ENCODE measurements around the gene TNRC6C. TPM values are rescaled to one million over a fixed set of nuclear protein-coding genes. Genes with fewer than 3 reads are reported as not detected.

Gene TNRC6C
- total RNA-seq, 1 donor from 2014 or later, result 24.6 TPM

DNA sequence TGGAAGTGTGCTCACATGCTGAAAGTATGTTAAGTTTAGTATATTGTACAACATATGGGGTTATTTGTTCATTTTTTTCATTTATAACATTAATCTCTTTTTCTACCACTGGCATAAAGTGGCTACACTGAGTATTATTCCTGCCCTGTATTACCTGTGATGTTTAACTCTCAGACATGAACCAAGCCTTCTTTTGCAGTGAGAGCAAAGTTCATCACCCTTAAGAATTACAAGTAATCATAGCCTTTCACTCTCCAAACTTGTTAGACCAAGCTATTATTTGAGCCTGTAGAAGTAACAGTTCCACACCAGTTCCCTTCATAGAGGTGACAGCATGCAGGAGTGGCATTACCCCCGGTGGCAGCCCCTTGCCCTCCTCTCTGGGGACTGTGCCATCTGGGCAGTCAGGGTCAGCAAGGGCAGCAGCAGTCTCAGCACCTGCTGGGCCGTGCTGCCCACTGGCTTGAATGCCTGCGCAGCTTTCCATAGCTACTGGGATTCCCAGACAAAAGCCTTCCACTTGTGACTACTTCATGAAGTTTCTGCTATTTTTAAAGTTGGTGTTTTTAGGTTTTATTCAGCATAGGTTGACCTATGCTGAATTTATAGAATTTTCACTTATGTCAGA is 98.7 kb downstream of the TNRC6C start:
- Mint-ChIP-seq H3K9me3 (no peaks in the 10 kb centered on the region), H3K4me1 (no peaks in the 10 kb centered on the region), H3K4me3 (no peak overlapping the region), H3K27ac (no peak overlapping the region), H3K36me3 (ENCODE audit: low read depth) (peaks cover 20% of the 10 kb centered on the region), H3K27me3 (no peaks in the 10 kb centered on the region)
- no peak for ATAC-seq (ENCODE audit: low read depth)
- DNase-seq, result no peak
- CTCF ChIA-PET, result no interaction called here
- intact Hi-C loops (cut with micrococcal nuclease), result no loop called here
- POLR2A ChIA-PET, result no interaction called here
- TF ChIP-seq CTCF (IDR thresholded peaks at IDR 0.05), result no peak

GRCh38 chr17:78058001-78058400 is 99.5 kb downstream of the TNRC6C start:
- DNase-seq (no peak), ATAC-seq (ENCODE audit: low read depth) (no peak)
- Mint-ChIP-seq H3K9me3 (no peaks in the 10 kb centered on the region), H3K4me1 (no peaks in the 10 kb centered on the region), H3K27ac (no peak overlapping the region), H3K4me3 (no peak overlapping the region), H3K27me3 (no peaks in the 10 kb centered on the region), H3K36me3 (ENCODE audit: low read depth) (peaks cover 20% of the 10 kb centered on the region)
- no peak for TF ChIP-seq CTCF (IDR thresholded peaks at IDR 0.05)
- CTCF ChIA-PET, result no interaction called here
- POLR2A ChIA-PET, result no interaction called here
- intact Hi-C loops (cut with micrococcal nuclease), result no loop called here

DNA sequence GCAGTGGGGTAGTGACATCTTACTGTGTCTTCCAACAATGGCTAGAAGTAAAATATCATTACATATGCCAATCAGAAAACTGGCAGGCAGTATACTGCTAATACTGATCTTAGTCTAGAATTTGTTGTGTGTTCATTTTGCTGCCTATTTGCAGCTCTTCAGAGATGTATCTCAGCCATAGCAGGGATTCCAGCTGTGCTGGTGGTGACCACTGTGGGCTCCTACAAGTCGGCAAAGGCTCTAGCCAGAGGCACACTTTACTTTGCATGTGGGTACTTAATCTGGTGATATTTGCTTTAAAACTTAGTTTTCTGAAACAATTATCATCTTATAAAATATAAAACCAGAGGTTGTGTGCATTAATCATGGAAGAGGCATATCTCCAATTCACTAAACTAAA is 100.1 kb downstream of the TNRC6C start:
- ATAC-seq (ENCODE audit: low read depth) (no peak), DNase-seq (no peak)
- TF ChIP-seq CTCF (IDR thresholded peaks at IDR 0.05), result no peak
- Mint-ChIP-seq H3K9me3 (no peaks in the 10 kb centered on the region), H3K4me3 (no peak overlapping the region), H3K4me1 (no peaks in the 10 kb centered on the region), H3K36me3 (ENCODE audit: low read depth) (peaks cover 20% of the 10 kb centered on the region), H3K27ac (no peak overlapping the region), H3K27me3 (no peaks in the 10 kb centered on the region)
- CTCF ChIA-PET, result no interaction called here
- intact Hi-C loops (cut with micrococcal nuclease), result no loop called here
- POLR2A ChIA-PET, result no interaction called here

GRCh38 chr17:78062596-78062995 is 104.1 kb downstream of the TNRC6C start:
- TF ChIP-seq CTCF (IDR thresholded peaks at IDR 0.05), result no peak
- no peak overlapping the region for H3K4me3 Mint-ChIP-seq
- ChIA-PET POLR2A (no interaction called here), CTCF (no interaction called here)
- ATAC-seq (ENCODE audit: low read depth) (no peak), DNase-seq (no peak)
- no peaks in the 10 kb centered on the region for H3K9me3 Mint-ChIP-seq
- no peak overlapping the region for H3K27ac Mint-ChIP-seq
- peaks cover 28% of the 10 kb centered on the region for H3K36me3 Mint-ChIP-seq (ENCODE audit: low read depth)
- H3K4me1 Mint-ChIP-seq, result no peaks in the 10 kb centered on the region
- H3K27me3 Mint-ChIP-seq, result no peaks in the 10 kb centered on the region
- intact Hi-C loops (cut with micrococcal nuclease), result no loop called here

- H3K4me3 Mint-ChIP-seq, result no peak overlapping the region
- ChIA-PET CTCF (no interaction called here), POLR2A (interaction anchor here (0.6 kb wide), 1 partner anchor 227 kb away, joined by 3 read pairs; no protein-coding TSS in a partner anchor)
- no peak overlapping the region for H3K27ac Mint-ChIP-seq
- DNase-seq, result no peak
- no peak for TF ChIP-seq CTCF (IDR thresholded peaks at IDR 0.05)
- intact Hi-C loops (cut with micrococcal nuclease), result no loop called here
- H3K9me3 Mint-ChIP-seq, result no peaks in the 10 kb centered on the region
- H3K36me3 Mint-ChIP-seq (ENCODE audit: low read depth), result peaks cover 36% of the 10 kb centered on the region
- ATAC-seq (ENCODE audit: low read depth), result no peak
- H3K27me3 Mint-ChIP-seq, result no peaks in the 10 kb centered on the region
- no peaks in the 10 kb centered on the region for H3K4me1 Mint-ChIP-seq
Measured at GRCh38 chr17:78063489-78063888, 105.0 kb downstream of the TNRC6C start.

All from activated B cell treated with CpG ODN at 0.5 μM for 24 hours (primary cell).